Sigmoid colon (tissue), 3 donors: Measurements from ENCODE around the gene TENM4.

Experiments
- CTCF ChIP-seq, 4 experiments: fragments of 450-650 bp in 3 of 4; fragments of 200-600 bp in 1 of 4; IDR thresholded peaks; one replicate each; pipeline ENCODE4 v1.5.1; 2016 to 2019; ENCODE audit warnings: antibody characterized with exemption in 4 of 4, mild to moderate bottlenecking in 3 of 4, moderate library complexity in 2 of 4
- POLR2A ChIP-seq, 2 donors: fragments of 450-650 bp; IDR thresholded peaks; one replicate each; pipeline ENCODE4 v1.6.1; 2016; ENCODE audit warnings: antibody characterized with exemption in 2 of 2, mild to moderate bottlenecking in 2 of 2, moderate library complexity in 2 of 2

- TF ChIP-seq CTCF (IDR thresholded peaks at IDR 0.05) (no peak), POLR2A (IDR thresholded peaks at IDR 0.05) (no peak)
Measured at GRCh38 chr11:78696177-78696576, 744.7 kb downstream of the TENM4 start.
